H1 (cell line): ENCODE data around the gene KLK5. TPM values are rescaled to one million over a fixed set of nuclear protein-coding genes. Genes with fewer than 3 reads are reported as not detected.
A peak's percentile ranks its signal among the peaks of the same experiment; 100 is the strongest.

Experiments
- CTCF ChIA-PET: fragments of 300-600 bp; sonication (Branson Sonifier 250); formaldehyde crosslinking; loops from one replicate; lab custom pipeline; 2021; ENCODE audit not compliant: partially characterized antibody; lab: Charles Lee
- POLR2A ChIA-PET: fragments of 300-600 bp; sonication (Branson Sonifier 250); formaldehyde crosslinking; loops from one replicate; lab custom pipeline; 2021; ENCODE audit warnings: inconsistent platforms; ENCODE audit not compliant: partially characterized antibody; lab: Charles Lee
- DNase-seq, 2 experiments: peaks; one replicate each; pipeline versions ENCODE4 v3.0.0 to v3.0.0-alpha.2; 2010 to 2022; ENCODE audit warnings: low spot score in 2 of 2, low read depth in 1 of 2, mixed read lengths in 1 of 2
- FAIRE-seq: peaks from 2 replicates; lab custom pipeline; 2011; peaks lifted over from hg19 to GRCh38; lab: Jason Lieb, UNC
- H2AFZ ChIP-seq: 2 replicates; pipeline ENCODE4 v1.8.1; 2012; ENCODE audit warnings: low read length, inconsistent platforms
- H2AK5ac ChIP-seq: 2 replicates; pipeline ENCODE4 v1.6.1; 2013; ENCODE audit warnings: low read depth, low read length
- H2BK120ac ChIP-seq: replicated peaks from 2 replicates; pipeline ENCODE3; 2013; ENCODE audit warnings: low read depth, low read length, inconsistent platforms
- H2BK12ac ChIP-seq: 2 replicates; pipeline ENCODE4 v1.6.1; 2013; ENCODE audit warnings: low read depth, low read length
- H2BK15ac ChIP-seq: 2 replicates; pipeline ENCODE4 v1.6.1; 2013; ENCODE audit warnings: low read length
- H2BK20ac ChIP-seq: 2 replicates; pipeline ENCODE4 v1.6.1; 2013; ENCODE audit warnings: low read length
- H2BK5ac ChIP-seq: 2 replicates; pipeline ENCODE4 v1.6.1; 2013; ENCODE audit warnings: low read depth, low read length
- H3K14ac ChIP-seq: 2 replicates; pipeline ENCODE4 v1.6.1; 2013; ENCODE audit warnings: inconsistent platforms; ENCODE audit not compliant: insufficient read length
- H3K18ac ChIP-seq: 2 replicates; pipeline ENCODE4 v1.6.1; 2013; ENCODE audit warnings: low read length; ENCODE audit errors: extremely low read depth
- H3K23ac ChIP-seq: 2 replicates; pipeline ENCODE4 v1.6.1; 2013; ENCODE audit warnings: inconsistent platforms; ENCODE audit not compliant: insufficient read length
- H3K23me2 ChIP-seq: 2 replicates; pipeline ENCODE4 v1.6.1; 2013; ENCODE audit warnings: low read depth, low read length
- H3K27ac ChIP-seq: 2 replicates; pipeline ENCODE4 v1.6.1; 2011; ENCODE audit warnings: low read depth, low read length, inconsistent platforms
- H3K27me3 ChIP-seq, 4 experiments: replicated peaks in 1 of 4; 1 replicate in 1 of 4; 2 replicates in 3 of 4; pipeline versions ENCODE4 v1.6.1 to v1.8.1; 2011 to 2013; ENCODE audit warnings: low read length in 3 of 4, mild to moderate bottlenecking in 3 of 4, inconsistent platforms in 2 of 4, mixed read lengths in 2 of 4, moderate library complexity in 1 of 4; ENCODE audit not compliant: control insufficient read depth in 3 of 4, insufficient read depth in 3 of 4; ENCODE audit errors: extremely low read depth in 1 of 4
- H3K36me3 ChIP-seq, 4 experiments: 2 replicates each; pipeline versions ENCODE4 v1.6.1 to v1.8.1; 2011 to 2013; ENCODE audit warnings: mild to moderate bottlenecking in 4 of 4, low read length in 3 of 4, moderate library complexity in 2 of 4, control low read depth in 1 of 4, inconsistent platforms in 1 of 4; ENCODE audit not compliant: insufficient read depth in 4 of 4, control insufficient read depth in 2 of 4
- H3K4ac ChIP-seq: replicated peaks from 2 replicates; pipeline ENCODE3; 2013; ENCODE audit warnings: low read length, low read depth, mixed read lengths, inconsistent platforms; ENCODE audit not compliant: insufficient read length
- H3K4me1 ChIP-seq, 4 experiments: replicated peaks in 1 of 4; 1 replicate in 1 of 4; 2 replicates in 3 of 4; pipeline versions ENCODE4 v1.6.1 to v1.8.1; 2011 to 2013; ENCODE audit warnings: low read length in 3 of 4, inconsistent platforms in 2 of 4, mixed read lengths in 1 of 4; ENCODE audit not compliant: insufficient read depth in 4 of 4, control insufficient read depth in 3 of 4
- H3K4me2 ChIP-seq, 2 experiments: 2 replicates each; pipeline versions ENCODE4 v1.6.1 to v1.8.1; 2011 to 2013; ENCODE audit warnings: low read depth in 2 of 2, low read length in 2 of 2, control low read depth in 1 of 2, inconsistent platforms in 1 of 2, mild to moderate bottlenecking in 1 of 2; ENCODE audit not compliant: insufficient read depth in 1 of 2
- H3K4me3 ChIP-seq, 4 experiments: fragments of 200-600, 300-600 bp in 1 of 4; sonication (generic), shearing (Covaris generic), sonication (Bioruptor Twin) in 1 of 4; 2 replicates each; pipeline versions ENCODE4 v1.5.1 to v1.8.1; 2011 to 2016; ENCODE audit warnings: low read length in 4 of 4, low read depth in 3 of 4, control low read depth in 2 of 4, inconsistent platforms in 2 of 4, mild to moderate bottlenecking in 2 of 4, mixed read lengths in 1 of 4, moderate library complexity in 1 of 4; ENCODE audit not compliant: insufficient read depth in 2 of 4; ENCODE audit errors: extremely low read depth in 1 of 4
- H3K56ac ChIP-seq: replicated peaks from 2 replicates; pipeline ENCODE3; 2013; ENCODE audit warnings: low read depth, mild to moderate bottlenecking, mixed read lengths, low read length, inconsistent platforms; ENCODE audit not compliant: insufficient read length
- H3K79me1 ChIP-seq: 2 replicates; pipeline ENCODE4 v1.6.1; 2013; ENCODE audit warnings: low read depth, low read length, control low read depth
- H3K79me2 ChIP-seq, 2 experiments: 2 replicates each; pipeline versions ENCODE4 v1.6.1 to v1.8.1; 2012 to 2013; ENCODE audit warnings: low read length in 2 of 2, mild to moderate bottlenecking in 2 of 2, inconsistent platforms in 1 of 2; ENCODE audit not compliant: insufficient read depth in 2 of 2, control insufficient read depth in 1 of 2
- H3K9ac ChIP-seq, 4 experiments: replicated peaks in 1 of 4; 1 replicate in 1 of 4; 2 replicates in 3 of 4; pipeline versions ENCODE4 v1.6.1 to v1.8.1; 2011 to 2013; ENCODE audit warnings: low read depth in 3 of 4, low read length in 3 of 4, control low read depth in 2 of 4, mild to moderate bottlenecking in 2 of 4, moderate library complexity in 2 of 4, inconsistent platforms in 1 of 4; ENCODE audit errors: extremely low read depth in 1 of 4
- H3K9me3 ChIP-seq, 2 experiments: 2 replicates each; pipeline versions ENCODE4 v1.6.1 to v1.8.1; 2012 to 2013; ENCODE audit warnings: mild to moderate bottlenecking in 2 of 2, moderate library complexity in 2 of 2, control low read depth in 1 of 2, inconsistent platforms in 1 of 2, low read depth in 1 of 2, low read length in 1 of 2, mixed read lengths in 1 of 2; ENCODE audit not compliant: insufficient read depth in 2 of 2
- H4K20me1 ChIP-seq, 2 experiments: replicated peaks in 1 of 2; 2 replicates each; pipeline versions ENCODE3 to v1.8.1; 2011 to 2013; ENCODE audit warnings: inconsistent platforms in 2 of 2, low read length in 2 of 2, mild to moderate bottlenecking in 1 of 2; ENCODE audit not compliant: insufficient read depth in 2 of 2, control insufficient read depth in 1 of 2
- H4K5ac ChIP-seq: 2 replicates; pipeline ENCODE4 v1.6.1; 2013; ENCODE audit warnings: low read length, low read depth, mixed read lengths, inconsistent platforms; ENCODE audit not compliant: insufficient read length
- H4K8ac ChIP-seq: 2 replicates; pipeline ENCODE4 v1.8.0; 2013; ENCODE audit warnings: mild to moderate bottlenecking, moderate library complexity, low read length, inconsistent platforms; ENCODE audit not compliant: insufficient read depth; ENCODE audit errors: extremely low read depth
- H4K91ac ChIP-seq: replicated peaks from 2 replicates; pipeline ENCODE3; 2013; ENCODE audit warnings: low read length, mixed read lengths, inconsistent platforms; ENCODE audit not compliant: insufficient read length
- CBX5 ChIP-seq: fragments of 300-800, 300-1000 bp; sonication (generic); IDR thresholded peaks from 2 replicates; pipeline ENCODE4 v1.7.1; 2016; ENCODE audit warnings: antibody characterized with exemption, low read length, low read depth
- KDM4A ChIP-seq: IDR thresholded peaks from one replicate; pipeline ENCODE4 v1.7.1; 2012; ENCODE audit warnings: low read depth, mild to moderate bottlenecking, moderate library complexity, low read length, inconsistent platforms; ENCODE audit not compliant: severe bottlenecking
- RBBP5 ChIP-seq: IDR thresholded peaks from 2 replicates; pipeline ENCODE4 v1.7.1; 2012; ENCODE audit warnings: low read depth, mild to moderate bottlenecking, inconsistent platforms, low read length, moderate library complexity, borderline replicate concordance
- RXRA ChIP-seq: IDR thresholded peaks from 2 replicates; pipeline ENCODE4 v1.6.1; 2011; ENCODE audit warnings: low read depth, mild to moderate bottlenecking, low read length, moderate library complexity; ENCODE audit not compliant: insufficient read depth
- YY1 ChIP-seq: IDR thresholded peaks from 2 replicates; pipeline ENCODE4 v1.6.1; 2011; ENCODE audit warnings: low read depth, mild to moderate bottlenecking, low read length
- WGBS, 2 experiments: shearing (Covaris generic) in 1 of 2; methylation state at CpG; one replicate each; pipeline versions ENCODE4 v1.1.6 to v1.1.7; 2013 to 2015; ENCODE audit warnings: low lambda C conversion rate in 2 of 2, mixed read lengths in 2 of 2, inconsistent platforms in 1 of 2, low coverage in 1 of 2, missing lambda C conversion rate in 1 of 2; ENCODE audit not compliant: insufficient replicate concordance in 2 of 2, insufficient coverage in 1 of 2, insufficient read length in 1 of 2; ENCODE audit errors: extremely low coverage in 1 of 2, missing lambda C conversion rate in 1 of 2; 5-methylcytosine and 5-hydroxymethylcytosine counted together
- polyA plus RNA-seq, 7 experiments: library from polyadenylated mRNA; depleted of rRNA in 3 of 7; stranded (reverse) in 5 of 7; unstranded in 2 of 7; fragments of >200 nt in 5 of 7; fragments of 200-250 nt in 2 of 7; gene quantifications; 1 replicate in 5 of 7; 2 replicates in 1 of 7; 4 replicates in 1 of 7; pipeline versions ENCODE4 v1.2.1 to v1.2.3, GENCODE V29; 2011 to 2013; ENCODE audit warnings: missing spikeins in 2 of 7, mixed read lengths in 2 of 7
- total RNA-seq: library from RNA; stranded (reverse); fragmentation: NEBNext Ultra II Directional; extraction: Animal tissue kit (Norgen Biotek cat#: 25700); gene quantifications from 2 replicates; pipeline ENCODE4 v1.2.1, GENCODE V29; 2021

The KLK5 gene
- total and polyA plus RNA-seq, 2 of the 8 experiments (the other 6 are each of a cell fraction or from before 2014, with no cell fraction given) = 0.76 to 2.0 TPM

- H3K9ac ChIP-seq = 0 out of 7 replicates have a peak overlapping the region, but pooled peaks of 1 of the 4 experiments have one; percentile 23
- peak overlapping the region; percentile 38 to 68 (median 54) for H3K4me3 ChIP-seq
- H3K4ac ChIP-seq = no peak overlapping the region
- peak overlapping the region; percentile 29 for H2AFZ ChIP-seq
- POLR2A ChIA-PET = interaction anchor here (0.6 to 5.3 kb wide), 6 partner anchors 15 to 114 kb away, joined by 3 to 36 read pairs (median 3); no protein-coding TSS in a partner anchor
- H2BK20ac ChIP-seq = no peak overlapping the region
- H4K91ac ChIP-seq = no peak overlapping the region
- 4% methylated on average over 26 of the region's 36 CpGs; no CpG with 5 or more reads in 1 of the 2 experiments for WGBS, 2 experiments
- H3K23ac ChIP-seq = no peak overlapping the region
- TF ChIP-seq CBX5 = no peak
- TF ChIP-seq YY1 = 0 out of 2 replicates have a peak, but pooled peaks have one; percentile 14
- peak; percentile 61 for TF ChIP-seq KDM4A
- 0 out of 2 replicates have a peak, but pooled peaks have one; percentile 31 for TF ChIP-seq RBBP5
- 0 out of 2 replicates have a peak, but pooled peaks have one; percentile 47 for TF ChIP-seq RXRA
- TF ChIP-seq, all 59 proteins: peak for 4
- H3K27me3 ChIP-seq = peaks cover 20 to 40% (median 32%) of the 10 kb centered on the region in 4 experiments
- H2BK15ac ChIP-seq = no peak overlapping the region
- peaks cover 0 to 2% of the 10 kb centered on the region in 2 experiments for H4K20me1 ChIP-seq
- H3K18ac ChIP-seq = no peak overlapping the region; the same call in 1 of the 2 replicates
- H3K4me2 ChIP-seq = peak overlapping the region; percentile 68 to 78
- no peak overlapping the region for H2AK5ac ChIP-seq
- CTCF ChIA-PET = interaction anchor here (0.6 to 3.5 kb wide), 9 partner anchors 13 to 187 kb away, joined by 3 to 22 read pairs (median 3); no protein-coding TSS in a partner anchor
- H3K4me1 ChIP-seq = peaks cover 0 to 14% (median 9%) of the 10 kb centered on the region in 4 experiments; a peak in 5 of 7 replicates
- no peaks in the 10 kb centered on the region for H3K79me2 ChIP-seq
- DNase-seq (peak; percentile 95 to 100), FAIRE-seq (peak; percentile 66)
- no peak overlapping the region for H2BK12ac ChIP-seq
- no peaks in the 10 kb centered on the region for H3K79me1 ChIP-seq
- H4K8ac ChIP-seq = no peak overlapping the region
- no peak overlapping the region for H3K56ac ChIP-seq
- H2BK120ac ChIP-seq = no peak overlapping the region
- H3K14ac ChIP-seq = no peak overlapping the region
- peak overlapping the region; percentile 27; the same call in 1 of the 2 replicates for H2BK5ac ChIP-seq
- H4K5ac ChIP-seq = no peak overlapping the region
- H3K27ac ChIP-seq = no peak overlapping the region
- no peaks in the 10 kb centered on the region for H3K36me3 ChIP-seq
- no peaks in the 10 kb centered on the region for H3K9me3 ChIP-seq
- peaks cover 16% of the 10 kb centered on the region for H3K23me2 ChIP-seq
Measured at GRCh38 chr19:50909240-50910070, 43.4 kb downstream of the KLK5 start.
